ENCODE measurements around the gene C6orf52.

DNA sequence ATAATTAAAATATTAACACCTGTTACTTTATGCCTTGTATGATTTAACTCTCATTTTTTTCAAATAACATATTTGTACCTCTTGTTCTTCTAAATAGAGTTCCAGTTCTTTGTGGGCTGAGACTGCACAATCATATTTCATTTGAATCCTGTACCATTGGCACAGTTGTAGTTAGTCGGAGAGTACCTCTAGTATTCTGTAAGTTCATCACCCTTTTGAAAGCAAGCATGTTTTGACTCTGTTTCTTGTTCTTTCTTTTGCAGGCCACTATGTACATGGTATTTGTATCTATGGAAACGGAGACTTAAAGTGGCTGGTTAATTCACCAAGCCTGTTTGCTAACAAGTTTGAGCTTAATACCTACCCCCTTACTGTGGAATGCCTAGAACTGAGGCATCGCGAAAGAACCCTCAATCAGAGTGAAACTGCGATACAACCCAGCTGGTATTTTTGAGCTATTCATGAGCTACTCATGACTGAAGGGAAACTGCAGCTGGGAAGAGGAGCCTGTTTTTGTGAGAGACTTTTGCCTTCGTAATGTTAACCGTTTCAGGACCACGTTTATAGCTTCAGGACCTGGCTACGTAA, 68.2 kb downstream of the C6orf52 start:
- TF ChIP-seq, protein P1, sequence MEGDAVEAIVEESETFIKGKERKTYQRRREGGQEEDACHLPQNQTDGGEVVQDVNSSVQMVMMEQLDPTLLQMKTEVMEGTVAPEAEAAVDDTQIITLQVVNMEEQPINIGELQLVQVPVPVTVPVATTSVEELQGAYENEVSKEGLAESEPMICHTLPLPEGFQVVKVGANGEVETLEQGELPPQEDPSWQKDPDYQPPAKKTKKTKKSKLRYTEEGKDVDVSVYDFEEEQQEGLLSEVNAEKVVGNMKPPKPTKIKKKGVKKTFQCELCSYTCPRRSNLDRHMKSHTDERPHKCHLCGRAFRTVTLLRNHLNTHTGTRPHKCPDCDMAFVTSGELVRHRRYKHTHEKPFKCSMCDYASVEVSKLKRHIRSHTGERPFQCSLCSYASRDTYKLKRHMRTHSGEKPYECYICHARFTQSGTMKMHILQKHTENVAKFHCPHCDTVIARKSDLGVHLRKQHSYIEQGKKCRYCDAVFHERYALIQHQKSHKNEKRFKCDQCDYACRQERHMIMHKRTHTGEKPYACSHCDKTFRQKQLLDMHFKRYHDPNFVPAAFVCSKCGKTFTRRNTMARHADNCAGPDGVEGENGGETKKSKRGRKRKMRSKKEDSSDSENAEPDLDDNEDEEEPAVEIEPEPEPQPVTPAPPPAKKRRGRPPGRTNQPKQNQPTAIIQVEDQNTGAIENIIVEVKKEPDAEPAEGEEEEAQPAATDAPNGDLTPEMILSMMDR (IDR thresholded peaks at IDR 0.05) = no peak
- no peak for TF ChIP-seq TCF7L2 (IDR thresholded peaks at IDR 0.05; ENCODE audit: low read depth, low read length)
- TF ChIP-seq POLR2AphosphoS5 (IDR thresholded peaks at IDR 0.05; ENCODE audit: low read depth, low read length) = no peak
- no peak for TF ChIP-seq SIN3A (IDR thresholded peaks at IDR 0.05; ENCODE audit: borderline replicate concordance, insufficient read depth, low read depth, low read length)
- TF ChIP-seq, protein P2, sequence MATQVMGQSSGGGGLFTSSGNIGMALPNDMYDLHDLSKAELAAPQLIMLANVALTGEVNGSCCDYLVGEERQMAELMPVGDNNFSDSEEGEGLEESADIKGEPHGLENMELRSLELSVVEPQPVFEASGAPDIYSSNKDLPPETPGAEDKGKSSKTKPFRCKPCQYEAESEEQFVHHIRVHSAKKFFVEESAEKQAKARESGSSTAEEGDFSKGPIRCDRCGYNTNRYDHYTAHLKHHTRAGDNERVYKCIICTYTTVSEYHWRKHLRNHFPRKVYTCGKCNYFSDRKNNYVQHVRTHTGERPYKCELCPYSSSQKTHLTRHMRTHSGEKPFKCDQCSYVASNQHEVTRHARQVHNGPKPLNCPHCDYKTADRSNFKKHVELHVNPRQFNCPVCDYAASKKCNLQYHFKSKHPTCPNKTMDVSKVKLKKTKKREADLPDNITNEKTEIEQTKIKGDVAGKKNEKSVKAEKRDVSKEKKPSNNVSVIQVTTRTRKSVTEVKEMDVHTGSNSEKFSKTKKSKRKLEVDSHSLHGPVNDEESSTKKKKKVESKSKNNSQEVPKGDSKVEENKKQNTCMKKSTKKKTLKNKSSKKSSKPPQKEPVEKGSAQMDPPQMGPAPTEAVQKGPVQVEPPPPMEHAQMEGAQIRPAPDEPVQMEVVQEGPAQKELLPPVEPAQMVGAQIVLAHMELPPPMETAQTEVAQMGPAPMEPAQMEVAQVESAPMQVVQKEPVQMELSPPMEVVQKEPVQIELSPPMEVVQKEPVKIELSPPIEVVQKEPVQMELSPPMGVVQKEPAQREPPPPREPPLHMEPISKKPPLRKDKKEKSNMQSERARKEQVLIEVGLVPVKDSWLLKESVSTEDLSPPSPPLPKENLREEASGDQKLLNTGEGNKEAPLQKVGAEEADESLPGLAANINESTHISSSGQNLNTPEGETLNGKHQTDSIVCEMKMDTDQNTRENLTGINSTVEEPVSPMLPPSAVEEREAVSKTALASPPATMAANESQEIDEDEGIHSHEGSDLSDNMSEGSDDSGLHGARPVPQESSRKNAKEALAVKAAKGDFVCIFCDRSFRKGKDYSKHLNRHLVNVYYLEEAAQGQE (IDR thresholded peaks at IDR 0.05; ENCODE audit: insufficient read depth in 1 of 2, low read depth in 2 of 2, low read length in 1 of 2) = no peak

Data from Panc1 (cell line).